GM11168 (cell line): ENCODE results near the gene OTUD6A.
"Not testable (repeated sequence)": the region's sequence is repeated elsewhere in the genome, so short reads cannot be mapped to it uniquely, and the experiment has no call there.

Source experiments
- in situ Hi-C: fragments of 300-500 bp; cut with MboI; formaldehyde crosslinking; loops from one replicate; pipeline ENCODE4 v1.12.0; 2022; ENCODE audit warnings: low sequenced_read_pairs; ENCODE audit not compliant: unreplicated experiment

Gene OTUD6A

DNA sequence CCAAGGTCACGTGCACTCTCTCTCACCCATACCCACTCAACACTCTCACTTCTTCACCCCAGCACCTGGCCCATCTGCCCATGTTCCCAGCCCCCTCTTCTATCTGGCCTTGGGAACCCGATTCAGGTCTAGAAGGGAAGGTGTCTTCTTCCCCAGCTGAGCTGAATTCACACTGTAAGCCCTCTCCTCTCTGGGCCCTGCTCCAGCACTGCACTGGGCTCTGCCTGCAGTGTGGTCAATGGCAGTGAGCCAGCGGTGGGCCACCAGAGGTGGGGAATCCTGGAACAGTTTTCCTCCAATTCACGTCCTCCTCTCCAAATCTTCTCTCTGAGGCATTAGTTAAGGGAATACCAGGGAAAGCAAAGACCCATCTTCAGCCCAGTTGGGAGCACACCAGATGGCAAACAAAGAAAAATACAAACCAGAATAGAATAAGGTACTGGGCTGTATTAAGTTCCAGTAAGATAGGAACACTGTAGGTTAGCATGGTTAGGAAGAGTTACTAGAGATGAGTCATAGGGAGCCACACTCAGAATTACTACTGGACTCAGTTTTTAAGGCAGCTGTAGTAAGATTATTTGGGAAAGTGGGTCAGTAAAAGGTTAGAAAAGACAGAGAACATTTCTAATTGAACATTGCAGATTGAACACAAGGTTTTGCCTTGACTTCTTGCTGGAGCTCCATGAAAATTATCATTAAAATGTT, 17.6 kb upstream of the OTUD6A start:
- in situ Hi-C loops: no loop called here

DNA sequence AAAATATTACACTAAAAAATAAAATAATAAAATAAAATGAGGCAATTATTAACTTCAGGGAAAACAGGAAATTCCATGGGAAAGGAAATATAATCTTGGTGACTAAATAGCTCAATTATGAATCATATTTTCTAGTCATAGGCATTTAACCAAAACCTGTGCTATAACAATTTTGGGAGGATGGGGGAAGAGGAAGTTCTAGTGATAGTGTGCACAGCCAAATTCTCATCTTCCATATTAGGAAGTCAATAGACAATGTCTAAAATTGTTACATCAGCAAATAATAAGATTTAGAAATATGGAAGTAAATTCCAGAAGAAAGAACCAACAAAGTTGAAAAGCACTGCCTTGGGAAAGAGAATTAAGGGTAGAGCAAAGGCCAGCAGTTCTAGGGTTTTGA, 15.3 kb upstream of the OTUD6A start:
- in situ Hi-C loops: no loop called here

DNA sequence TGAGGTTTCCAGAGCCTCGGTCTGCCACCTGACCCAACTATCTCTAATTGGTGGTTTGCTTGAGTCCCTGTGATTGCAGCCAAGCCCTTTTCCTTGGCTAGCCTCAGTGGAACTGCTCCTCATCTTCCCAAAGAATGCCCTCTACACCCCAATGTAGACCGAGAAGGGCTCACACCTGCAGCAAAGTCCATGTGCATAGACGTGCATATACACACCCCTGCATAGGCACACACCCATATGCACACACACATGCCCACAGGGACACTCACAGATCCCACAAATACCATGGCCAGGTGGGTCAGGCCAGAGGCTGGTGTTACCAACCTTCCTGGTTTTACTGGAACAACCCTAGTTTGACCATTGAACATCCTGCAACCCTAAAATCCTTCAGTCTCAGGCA, 12.9 kb upstream of the OTUD6A start:
- in situ Hi-C loops: no loop called here

DNA sequence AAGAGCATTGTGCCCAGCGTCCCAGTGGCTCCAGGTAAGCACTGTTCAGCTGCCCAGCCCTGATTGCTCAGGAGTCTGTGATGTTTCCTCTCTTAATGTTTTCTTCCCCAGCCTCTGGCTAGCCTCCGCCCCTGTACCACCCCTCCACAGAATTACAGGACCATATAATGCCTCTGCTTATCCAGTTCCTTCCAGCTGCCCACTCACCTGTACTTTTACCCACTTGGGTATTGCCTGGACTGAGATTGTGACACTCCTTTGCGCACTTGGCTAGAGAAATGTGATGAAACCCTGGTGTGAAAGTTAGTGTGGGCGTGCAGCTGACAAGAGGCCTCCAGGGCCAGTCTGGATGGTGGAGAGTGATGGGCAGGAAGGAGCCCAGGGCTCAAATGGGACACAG, 12.3 kb upstream of the OTUD6A start, which contains the start of gene AWAT2:
TSS of gene AWAT2 (minus strand) at position 14 of the 400 bp plus-strand sequence. CDS start at position 8, 6 bp downstream.
- in situ Hi-C loops: no loop called here

DNA sequence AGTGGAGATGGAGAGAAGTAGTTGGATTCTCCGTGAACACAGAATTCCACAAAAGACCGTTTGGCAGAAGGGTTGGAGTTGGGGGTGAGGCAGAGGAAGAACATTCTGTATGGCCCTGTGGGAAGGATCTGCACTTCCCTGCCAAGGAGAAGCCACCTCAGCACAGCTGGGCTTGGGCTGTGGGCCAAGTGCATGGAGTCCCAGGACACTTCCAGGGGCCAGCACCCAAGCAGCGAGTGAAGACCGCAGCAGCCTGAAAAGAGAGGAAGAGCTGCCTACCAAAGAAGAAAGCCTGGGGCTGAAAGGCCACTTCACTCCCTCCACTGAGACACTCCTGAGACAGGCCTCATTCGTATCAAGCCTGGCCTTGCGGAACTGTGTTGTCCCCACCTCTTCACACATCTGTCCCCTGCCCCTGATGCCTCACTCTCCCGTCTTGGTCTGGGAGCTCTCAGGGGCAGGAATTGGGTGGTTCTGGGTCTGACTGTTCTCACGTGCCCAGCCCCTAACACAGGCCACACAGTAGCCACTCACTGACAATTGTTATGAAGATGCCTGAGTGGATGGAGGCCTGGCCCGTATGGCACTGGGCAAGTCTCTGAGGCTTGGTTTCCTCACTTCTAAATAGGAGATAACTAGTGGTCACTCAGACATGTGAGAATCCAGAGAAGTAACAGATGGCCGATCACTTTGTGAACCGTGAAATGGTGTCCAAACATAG, 9.2 kb upstream of the OTUD6A start:
- in situ Hi-C loops: no loop called here

DNA sequence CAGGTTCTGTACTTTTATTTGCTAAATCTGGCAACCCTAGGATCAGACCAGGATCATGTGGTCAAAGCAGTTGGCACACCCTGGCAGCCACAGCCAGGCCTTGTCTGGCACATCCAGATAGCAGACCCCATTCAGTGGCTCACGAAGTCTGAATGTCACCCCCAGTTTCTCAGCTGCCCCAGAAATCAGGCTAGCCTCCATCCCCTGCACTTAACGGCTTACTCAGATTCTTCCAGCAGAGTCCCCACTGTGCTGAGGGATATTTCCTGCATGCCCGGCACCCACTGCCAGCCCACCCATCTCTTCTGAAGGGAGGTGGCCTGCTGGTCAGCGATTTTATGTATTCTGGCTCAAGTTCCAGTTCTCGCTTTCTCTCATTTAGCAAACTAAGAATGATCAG, 7.9 kb upstream of the OTUD6A start:
- in situ Hi-C loops: no loop called here

DNA sequence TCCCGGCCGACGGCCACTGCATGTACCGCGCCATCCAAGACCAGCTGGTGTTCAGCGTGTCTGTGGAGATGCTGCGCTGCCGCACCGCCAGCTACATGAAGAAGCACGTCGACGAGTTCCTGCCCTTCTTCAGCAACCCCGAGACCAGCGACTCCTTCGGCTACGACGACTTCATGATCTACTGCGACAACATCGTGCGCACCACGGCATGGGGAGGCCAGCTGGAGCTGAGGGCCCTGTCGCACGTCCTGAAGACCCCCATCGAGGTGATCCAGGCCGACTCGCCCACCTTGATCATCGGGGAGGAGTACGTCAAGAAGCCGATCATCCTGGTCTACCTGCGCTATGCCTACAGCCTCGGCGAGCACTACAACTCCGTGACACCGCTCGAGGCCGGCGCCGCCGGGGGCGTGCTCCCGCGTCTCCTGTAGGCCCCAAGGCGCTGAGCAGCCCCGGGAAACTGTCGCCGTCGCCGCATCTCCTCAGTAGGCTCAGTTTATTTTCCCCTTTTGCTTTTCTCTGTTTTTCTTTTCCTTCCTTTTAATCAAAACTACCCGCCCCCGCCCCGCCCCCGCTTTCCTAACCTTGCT, 799 bp downstream of the OTUD6A start:
- in situ Hi-C loops: no loop called here

DNA sequence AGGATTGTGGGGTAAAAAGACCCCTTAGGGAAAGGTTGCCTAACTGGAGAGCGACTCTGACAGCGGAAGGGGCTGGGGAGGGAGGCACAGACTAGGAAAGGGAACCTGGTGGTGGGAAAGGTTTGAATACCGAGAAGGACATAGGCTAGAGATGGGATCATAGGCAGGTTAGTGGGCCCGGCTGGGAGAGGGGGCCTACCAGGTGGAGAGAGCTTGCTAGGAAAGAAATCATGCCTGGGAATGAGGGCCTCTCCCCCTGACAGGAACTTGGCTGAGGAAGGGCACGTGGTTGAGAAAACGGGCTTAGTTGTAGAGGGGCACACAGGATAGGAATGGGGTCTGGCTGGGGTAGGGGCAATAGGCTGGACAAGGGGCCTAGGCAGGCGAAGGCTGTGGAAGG, 4.4 kb downstream of the OTUD6A start:
- in situ Hi-C loops: no loop called here

DNA sequence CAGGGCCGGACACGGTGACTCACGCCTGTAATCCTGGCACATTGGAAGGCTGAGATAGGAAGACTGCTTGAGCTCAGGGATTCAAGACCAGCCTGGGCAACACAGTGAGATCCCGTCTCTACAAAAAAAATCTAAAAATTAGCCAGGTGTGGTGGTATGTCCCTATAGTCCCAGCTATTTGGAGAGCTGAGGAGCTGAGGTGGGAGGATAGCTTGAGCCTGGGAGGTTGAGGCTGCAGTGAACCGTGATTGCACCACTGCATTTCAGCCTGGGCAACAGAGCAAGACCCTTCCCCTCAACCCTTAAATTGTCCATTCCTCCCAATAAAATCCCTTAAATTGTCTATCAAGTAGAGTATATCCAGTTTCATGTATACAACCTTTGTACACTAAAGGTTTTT, 17.0 kb downstream of the OTUD6A start:
- in situ Hi-C loops: no loop called here

DNA sequence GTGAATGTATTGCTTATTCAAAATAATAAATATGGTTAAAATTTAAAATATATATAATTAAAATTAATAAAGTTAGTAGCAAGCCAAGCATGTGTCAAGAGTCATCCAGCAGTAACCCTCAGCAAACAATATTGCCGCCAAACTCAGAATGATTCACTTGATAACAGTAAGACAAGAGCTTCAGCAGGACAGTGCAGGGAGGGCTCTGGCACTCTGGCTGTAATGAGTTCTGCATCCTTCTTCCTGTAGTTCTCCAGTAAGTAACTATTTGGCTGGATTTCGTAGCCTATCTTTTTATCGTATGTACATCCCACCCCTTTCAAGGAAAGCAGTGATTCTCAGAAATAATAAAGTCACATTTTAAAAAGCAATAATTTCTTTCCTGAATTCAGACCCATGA, 17.6 kb downstream of the OTUD6A start:
- in situ Hi-C loops: no loop called here

DNA sequence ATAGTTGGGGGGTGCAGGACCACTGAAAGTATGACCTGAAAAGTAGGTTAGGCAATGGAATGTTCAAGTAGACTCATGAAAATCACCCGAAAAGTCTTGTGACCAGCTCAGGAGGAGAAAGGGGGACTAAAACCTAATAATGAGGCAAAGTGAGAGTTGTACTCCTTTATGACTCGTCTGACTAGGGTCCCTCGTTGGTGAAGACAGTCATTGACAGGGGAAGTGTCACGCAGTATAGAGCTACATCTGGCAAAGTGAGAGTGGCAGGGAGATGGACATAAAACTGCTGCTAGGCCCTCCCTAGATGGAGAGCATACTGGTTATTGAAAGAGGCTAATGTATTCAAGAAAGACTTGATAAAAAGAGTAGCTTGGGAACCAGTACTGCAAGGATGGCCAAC, 20.5 kb downstream of the OTUD6A start:
- in situ Hi-C loops: no loop called here

DNA sequence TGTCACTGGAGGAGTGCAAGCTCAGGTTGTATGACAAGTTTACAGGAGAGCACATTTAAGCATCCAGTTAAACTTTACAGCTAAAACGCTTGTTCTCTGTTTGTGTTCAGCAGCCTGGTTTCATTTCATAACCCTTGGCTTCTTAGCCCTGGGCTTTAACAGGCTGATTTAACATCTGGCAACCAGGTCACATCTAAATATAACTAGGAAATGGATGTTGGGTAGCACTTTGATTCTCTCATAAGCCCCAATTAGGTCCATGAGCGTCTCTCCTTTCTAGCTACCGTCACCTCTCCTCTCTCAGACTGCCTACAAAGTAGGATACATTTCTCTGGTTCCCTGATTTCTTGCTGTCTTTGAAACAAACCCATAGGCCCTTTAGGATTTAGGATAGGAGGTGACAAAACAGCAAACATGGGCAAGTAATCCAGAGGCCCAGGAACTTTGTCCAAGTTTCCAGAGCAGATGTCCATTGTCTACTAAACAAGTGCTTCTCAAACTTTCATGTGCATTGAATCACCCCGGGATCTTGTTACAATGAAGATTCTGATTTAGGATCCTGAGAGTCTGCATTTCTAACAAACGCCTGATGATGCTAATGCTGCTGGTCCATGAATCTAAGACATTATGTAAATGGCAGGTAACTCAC, 22.5 kb downstream of the OTUD6A start:
- in situ Hi-C loops: no loop called here

DNA sequence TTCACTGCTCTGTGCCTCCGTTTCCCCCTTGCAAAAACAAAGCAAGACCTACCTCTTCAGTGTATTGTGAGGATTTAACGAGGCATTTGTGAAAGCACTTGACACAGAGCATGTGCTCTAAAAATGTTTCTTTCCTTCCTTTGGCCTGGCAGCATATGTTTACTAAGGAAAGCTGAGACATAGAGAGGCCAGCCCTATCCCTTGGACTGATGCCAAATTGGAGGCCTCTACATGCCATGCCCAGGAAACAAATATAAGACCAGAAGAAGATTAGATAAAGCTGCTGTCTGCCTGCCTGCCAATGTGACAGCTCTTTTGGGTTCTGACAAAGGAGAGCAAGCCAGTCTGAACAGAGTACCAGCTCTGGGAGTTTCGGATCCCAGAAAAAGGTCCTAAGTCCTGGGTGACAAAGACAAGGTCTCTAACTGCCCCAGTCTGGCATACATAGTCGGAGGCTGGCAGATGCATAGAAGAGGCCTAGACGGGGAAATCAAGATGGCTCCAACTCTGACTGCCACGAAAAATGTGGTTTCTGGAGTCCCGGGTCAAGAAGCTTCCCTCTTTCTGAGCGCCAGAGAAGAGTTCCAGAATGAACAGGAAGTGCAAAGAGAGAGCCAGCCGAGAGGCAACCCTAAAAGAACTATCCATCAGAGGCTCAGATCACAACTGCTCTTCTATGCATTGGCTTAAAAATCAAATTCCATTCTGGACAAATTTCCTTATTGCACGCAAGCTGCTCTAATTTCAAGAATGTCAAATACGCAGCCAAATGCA, 25.8 kb downstream of the OTUD6A start:
- in situ Hi-C loops: no loop called here

DNA sequence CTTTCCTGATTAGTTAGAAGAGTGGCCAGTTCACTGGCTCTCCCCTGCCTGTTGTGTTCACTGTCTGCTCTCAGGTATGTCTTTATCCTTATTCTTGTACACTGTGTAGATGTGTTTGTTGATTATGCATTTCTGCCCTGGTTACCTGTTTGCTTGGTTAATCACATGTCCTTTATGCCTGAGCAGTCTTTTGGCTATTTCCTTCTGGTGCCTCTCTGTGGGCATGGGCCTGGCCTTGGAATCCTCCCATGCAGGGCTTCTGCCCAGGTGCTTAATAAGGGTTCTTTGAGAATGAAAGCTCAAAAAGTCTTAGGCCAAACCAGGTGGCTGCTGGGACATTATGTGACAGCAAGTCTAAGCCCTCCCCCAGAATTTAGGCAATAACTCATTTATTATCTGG, 26.5 kb downstream of the OTUD6A start:
- in situ Hi-C loops: no loop called here

DNA sequence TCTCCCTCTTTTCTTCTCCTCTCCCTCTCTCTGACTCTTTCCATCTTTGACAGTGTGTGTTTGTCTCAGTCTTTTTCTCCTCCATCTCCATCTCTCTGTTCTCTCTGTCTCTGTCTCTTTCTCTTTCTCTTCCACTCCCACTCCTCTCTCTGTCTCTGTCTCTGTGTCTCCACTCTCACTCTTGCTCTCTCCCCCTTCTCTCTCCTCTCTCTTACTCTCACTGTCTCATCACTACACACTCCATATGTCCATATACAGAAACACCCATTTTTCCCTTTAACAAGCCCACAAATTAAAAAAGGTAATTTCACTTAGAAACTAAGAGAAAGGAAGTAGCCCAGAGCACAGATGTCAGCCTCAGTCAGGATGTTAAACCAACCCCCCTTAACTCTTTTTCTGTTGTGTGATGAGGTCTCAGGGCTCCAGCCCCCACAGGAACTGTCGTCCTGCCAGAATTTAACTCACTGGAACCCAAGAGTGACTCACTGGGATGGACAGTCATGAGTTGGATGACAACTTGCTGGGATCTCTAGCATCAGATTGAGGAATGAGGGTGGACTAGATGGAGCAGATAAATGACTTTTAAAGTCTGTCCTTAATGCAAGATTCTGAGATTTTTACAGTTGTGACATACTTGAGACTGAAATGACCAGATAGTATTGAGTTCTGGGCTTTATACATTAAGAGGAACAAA, 27.5 kb downstream of the OTUD6A start:
- in situ Hi-C loops: no loop called here

DNA sequence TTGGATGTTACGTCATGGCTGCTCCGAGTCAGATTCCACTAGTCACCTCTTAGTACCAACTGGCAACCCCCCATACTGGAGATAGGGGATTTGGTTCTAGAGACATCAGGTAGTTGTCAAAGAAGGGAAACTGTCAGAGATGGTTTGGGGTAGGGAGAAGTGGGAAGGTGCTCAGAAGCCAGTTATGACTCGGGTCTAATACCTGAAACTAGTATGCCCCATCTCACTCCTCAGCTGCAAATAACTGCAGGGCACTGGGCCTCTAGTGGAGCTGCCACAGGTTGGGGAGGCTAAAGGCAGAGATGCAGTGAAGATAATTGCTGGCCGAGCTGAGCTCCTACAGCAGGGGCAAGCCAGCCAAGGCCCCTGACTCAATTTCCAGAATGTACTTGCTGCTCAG, 30.0 kb downstream of the OTUD6A start:
- in situ Hi-C loops: no loop called here

DNA sequence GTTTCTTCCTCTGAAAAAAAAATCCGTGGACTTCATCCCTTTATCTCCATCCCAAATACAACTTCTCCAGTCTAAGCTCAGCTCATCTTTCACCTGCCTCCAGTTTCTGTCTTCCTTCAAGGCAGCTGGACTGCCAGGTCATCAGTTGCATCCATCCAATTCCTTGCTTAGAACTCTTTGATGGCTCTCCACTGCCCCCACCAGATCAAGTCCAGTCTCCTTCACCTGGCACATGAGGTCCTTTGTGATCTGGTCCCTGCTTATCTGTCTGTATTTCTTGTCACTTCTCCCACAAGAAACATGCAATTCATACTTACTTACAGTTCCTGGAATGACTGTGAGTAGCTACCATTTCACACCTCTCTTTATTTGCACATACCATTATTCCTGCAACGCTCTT, 33.8 kb downstream of the OTUD6A start:
- in situ Hi-C loops: no loop called here

DNA sequence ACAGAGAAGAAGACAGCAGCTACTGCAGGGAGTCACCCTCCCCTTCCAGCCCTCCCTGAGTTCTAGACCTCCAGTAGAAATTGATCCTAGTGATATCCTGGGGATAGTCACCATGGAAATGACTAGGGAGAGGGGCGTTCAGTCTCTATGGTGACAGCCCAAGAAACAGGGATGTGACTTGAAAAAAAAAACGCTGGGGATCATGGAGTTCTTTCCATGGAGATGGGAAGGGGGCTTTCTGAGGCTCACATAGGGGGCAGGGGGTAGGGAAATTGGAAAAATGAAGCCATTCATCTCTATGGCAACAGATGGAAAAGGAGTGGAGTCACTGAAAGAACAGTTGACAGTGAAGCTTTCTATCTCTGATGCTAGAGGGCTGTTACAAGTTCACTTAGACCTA, 43.0 kb downstream of the OTUD6A start:
- in situ Hi-C loops: no loop called here

DNA sequence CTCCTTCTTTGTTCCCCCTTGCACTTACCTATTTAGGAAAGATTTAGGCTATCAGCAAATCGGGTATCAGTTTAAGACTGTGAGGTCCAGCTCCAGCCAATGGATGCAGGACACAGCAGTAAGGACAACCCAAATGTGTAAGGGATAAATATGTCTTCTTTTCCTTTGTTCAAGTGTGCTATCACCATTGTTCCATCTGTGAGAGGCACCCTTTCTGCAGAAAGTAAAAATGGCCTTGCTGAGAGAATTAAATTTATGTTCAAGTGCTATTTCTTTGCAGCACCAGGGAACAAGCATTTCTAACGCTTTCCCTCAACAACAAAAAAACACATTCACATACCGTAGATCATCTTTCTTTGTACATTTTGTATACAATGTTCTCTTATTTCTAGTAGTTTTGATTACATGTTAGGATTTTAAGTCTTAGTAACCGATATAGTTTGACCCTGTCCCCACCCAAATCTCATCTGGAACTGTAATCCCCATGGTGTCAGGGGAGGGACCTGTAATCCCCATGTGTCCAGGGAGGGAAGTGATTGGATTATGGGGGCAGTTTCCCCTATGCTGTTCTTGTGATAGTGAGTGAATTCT, 49.3 kb downstream of the OTUD6A start:
- in situ Hi-C loops: not testable (repeated sequence)
